Right kidney (tissue), 1 donor: ENCODE results near the gene KDM4C.
"Not testable (repeated sequence)": the region's sequence is repeated elsewhere in the genome, so short reads cannot be mapped to it uniquely, and the experiment has no call there.

ENCODE experiments used
- DNase-seq: peaks from one replicate; pipeline ENCODE4 v3.0.0-alpha.2; 2016

KDM4C gene

GRCh38 chr9:7172154-7173115 is 414.7 kb downstream of the KDM4C start:
- DNase-seq, result no peak

- no peak for DNase-seq
Measured at GRCh38 chr9:7173139-7173538, 415.4 kb downstream of the KDM4C start.

- DNase-seq, result no peak
Measured at GRCh38 chr9:7174301-7174700, 416.5 kb downstream of the KDM4C start.

- no peak for DNase-seq
Measured at GRCh38 chr9:7174884-7175283, 417.1 kb downstream of the KDM4C start.

- DNase-seq, result no peak
Measured at GRCh38 chr9:7176561-7176960, 418.8 kb downstream of the KDM4C start.

- no peak for DNase-seq
Measured at GRCh38 chr9:7177383-7177782, 419.6 kb downstream of the KDM4C start.

GRCh38 chr9:7178729-7179128 is 421.0 kb downstream of the KDM4C start:
- DNase-seq, result no peak

GRCh38 chr9:7180247-7180646 is 422.5 kb downstream of the KDM4C start:
- DNase-seq, result no peak

- not testable (repeated sequence) for DNase-seq
Measured at GRCh38 chr9:7183139-7183538, 425.4 kb downstream of the KDM4C start.

- DNase-seq, result no peak
Measured at GRCh38 chr9:7185612-7186011, 427.8 kb downstream of the KDM4C start.

- no peak for DNase-seq
Measured at GRCh38 chr9:7186175-7186574, 428.4 kb downstream of the KDM4C start.

GRCh38 chr9:7192266-7192665 is 434.5 kb downstream of the KDM4C start:
- no peak for DNase-seq

- DNase-seq, result no peak
Measured at GRCh38 chr9:7195526-7195925, 437.8 kb downstream of the KDM4C start.

GRCh38 chr9:7196467-7196866 is 438.7 kb downstream of the KDM4C start:
- DNase-seq, result no peak

- no peak for DNase-seq
Measured at GRCh38 chr9:7201196-7201595, 443.4 kb downstream of the KDM4C start.

- DNase-seq, result no peak
Measured at GRCh38 chr9:7205806-7206205, 448.0 kb downstream of the KDM4C start.

GRCh38 chr9:7206221-7206758 is 448.5 kb downstream of the KDM4C start:
- DNase-seq, result no peak

- no peak for DNase-seq
Measured at GRCh38 chr9:7209016-7209715, 451.4 kb downstream of the KDM4C start.

- DNase-seq, result no peak
Measured at GRCh38 chr9:7209990-7210389, 452.2 kb downstream of the KDM4C start.

GRCh38 chr9:7210854-7211637 is 453.3 kb downstream of the KDM4C start:
- no peak for DNase-seq

GRCh38 chr9:7211657-7212056 is 453.9 kb downstream of the KDM4C start:
- DNase-seq, result no peak

GRCh38 chr9:7212101-7212500 is 454.3 kb downstream of the KDM4C start:
- DNase-seq, result no peak
